GM18517 (cell line): ENCODE data around the gene SND1.
A peak's percentile ranks its signal among the peaks of the same experiment; 100 is the strongest.

Experiments
- ATAC-seq: cut with Tn5 transposase; IDR thresholded peaks from one replicate; pipeline ENCODE4 v1.9.1; 2021; ENCODE audit warnings: mild to moderate bottlenecking, moderate library complexity; ENCODE audit not compliant: unreplicated experiment

SND1 gene

DNA sequence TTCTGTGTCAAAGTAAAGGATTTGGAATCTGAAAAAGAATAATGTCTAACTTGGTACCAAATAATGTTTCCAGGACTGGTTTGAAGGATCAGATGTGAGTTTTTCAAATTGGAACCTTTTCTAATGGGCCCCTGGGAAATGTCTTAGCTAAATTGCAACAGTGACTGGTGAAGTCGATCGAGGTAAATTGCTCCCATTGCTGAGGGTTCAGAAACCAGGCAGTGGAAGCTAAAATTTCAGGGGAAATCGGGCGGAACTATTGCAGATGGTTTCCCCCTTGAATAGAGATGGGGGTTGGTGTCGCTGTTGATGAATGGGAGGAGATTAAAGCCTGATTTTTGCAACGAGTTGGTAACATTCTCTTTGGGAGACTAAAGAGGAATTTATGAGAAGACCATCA, 112.7 kb downstream of the SND1 start:
- no peak for ATAC-seq

DNA sequence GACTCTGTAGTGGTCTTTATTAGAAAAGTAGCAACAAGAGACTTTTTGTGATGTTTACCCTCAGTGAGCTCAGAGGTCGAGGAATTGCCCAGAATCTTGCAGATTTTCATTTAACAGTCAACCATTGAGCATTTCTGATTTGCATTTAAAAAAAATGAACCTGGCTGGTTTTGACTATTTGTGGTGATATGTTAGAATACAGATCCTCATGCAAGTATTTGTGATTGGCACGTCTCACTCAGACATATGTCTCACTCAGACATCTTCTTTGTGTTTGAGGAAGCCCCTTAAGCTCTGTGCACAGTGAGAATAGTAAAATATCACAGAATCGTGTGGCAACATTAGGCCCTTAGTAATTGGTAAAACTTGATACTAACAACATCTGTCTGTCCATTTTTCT, 113.2 kb downstream of the SND1 start:
- ATAC-seq, result no peak

DNA sequence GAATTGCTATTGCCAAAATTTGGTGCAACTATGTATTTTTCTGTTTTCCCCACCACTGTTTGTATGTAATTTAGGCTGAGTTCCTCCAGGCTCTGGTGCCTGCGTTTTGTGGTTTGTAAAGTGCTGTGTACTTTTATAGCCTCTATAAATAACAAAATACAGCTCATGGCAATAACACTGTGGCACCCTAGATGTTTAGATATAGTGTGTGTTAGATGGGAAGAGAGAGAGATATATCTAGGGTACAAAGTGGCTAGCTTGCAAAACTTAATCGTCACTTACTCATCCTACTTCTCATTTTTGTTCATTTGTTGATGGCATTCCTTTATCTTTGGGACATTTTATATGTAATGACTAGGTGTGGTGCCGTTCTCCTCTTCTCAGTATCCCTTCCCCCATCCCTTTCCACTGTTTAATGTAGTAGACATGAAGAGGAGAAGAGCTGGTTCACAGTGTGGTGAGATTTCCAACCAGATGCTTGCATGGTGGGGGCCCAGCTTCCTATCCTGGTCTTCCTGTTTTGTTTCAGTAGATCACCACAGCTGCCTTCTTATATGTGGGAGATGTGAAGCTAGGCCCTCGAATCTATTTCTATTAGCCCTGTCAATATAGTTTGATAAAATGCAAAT, 115.0 kb downstream of the SND1 start:
- no peak for ATAC-seq

DNA sequence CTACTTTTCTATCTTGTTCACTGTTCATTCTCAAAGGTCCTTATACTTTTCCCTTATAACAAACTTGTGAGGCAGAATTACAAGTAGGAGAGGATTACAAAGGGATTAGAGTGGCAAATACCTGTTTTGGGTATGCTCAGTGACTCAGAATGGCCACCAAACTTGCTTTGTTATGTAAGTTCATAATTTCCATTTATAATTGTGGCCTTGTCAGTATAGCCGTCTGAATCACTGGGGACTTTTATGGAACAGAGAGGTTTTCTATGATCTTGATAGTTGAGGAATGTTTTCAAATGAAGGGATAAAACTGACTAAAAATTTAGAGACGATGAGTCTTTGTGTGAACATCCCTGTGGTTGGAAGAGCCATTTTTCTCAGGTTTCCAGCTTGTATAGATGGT, 116.2 kb downstream of the SND1 start:
- ATAC-seq, result no peak

DNA sequence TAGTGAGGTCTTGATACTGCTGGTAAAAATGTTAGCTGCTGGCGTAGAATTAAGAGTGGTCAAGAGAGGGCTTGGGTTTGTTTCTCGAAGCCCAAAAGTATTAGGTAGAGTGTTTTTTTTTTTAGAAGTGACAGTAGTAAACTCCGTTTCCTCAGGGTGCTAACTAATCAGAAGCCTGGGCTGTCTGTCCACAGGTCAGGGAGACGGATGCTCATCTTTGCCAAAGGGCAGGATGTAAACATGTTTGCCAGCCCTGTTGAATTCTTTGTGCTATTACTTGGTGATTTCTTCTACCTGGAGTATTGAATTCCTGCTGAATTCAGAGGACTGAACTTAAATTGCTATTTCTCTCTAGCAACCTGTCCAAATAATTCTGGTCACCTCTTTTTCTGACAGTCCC, 117.1 kb downstream of the SND1 start:
- ATAC-seq, result no peak

DNA sequence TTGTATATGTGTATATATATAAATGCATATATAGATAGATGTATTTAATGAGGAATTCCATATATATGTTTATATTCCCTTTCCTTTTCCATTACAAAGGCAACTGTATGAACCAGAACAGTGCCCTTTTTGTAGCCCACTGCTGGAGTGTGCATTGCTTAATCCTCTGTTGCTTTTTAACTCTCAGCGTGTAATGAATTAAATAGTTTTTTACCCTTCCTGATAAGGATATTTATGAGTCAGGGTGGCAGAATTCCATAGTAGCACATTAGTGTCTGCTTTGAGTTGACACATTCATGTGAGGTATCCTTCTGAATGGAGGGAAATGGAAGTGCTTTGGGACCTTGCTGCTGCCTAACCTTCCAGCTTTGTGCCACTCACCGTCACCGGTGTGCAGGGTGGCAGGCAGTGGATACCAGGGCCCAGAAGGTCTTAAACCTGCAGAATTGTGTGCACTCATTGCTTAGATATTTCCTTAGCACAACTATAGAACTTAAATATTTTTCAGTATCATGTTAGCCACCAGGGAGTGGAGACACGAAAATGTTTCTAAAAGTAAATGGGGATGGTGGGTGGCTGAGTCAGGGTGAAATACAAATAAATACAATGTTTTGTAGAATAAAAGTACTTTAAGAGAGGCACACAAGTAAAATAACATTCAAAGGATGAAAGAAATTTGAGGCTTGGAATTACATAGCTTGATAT, 117.9 kb downstream of the SND1 start:
- ATAC-seq, result no peak

DNA sequence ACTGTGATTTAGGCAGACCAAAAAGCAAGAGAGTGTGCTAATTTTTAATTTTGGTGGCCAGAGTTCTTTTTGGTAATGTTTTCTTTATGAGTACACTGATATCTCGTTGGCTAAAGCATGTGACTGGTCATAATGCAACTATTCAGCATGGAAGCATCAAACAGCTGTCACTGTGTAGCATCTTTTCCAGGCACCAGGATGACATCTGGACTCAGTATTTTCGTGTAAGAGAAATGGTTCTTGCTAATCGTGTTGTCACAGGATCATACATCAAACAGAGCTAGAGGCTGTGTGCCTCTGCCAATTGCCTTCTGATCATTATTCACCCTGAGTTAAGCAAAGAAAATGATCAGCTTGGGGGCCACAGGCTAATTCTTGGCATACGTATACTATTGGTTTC, 118.9 kb downstream of the SND1 start:
- ATAC-seq, result no peak

DNA sequence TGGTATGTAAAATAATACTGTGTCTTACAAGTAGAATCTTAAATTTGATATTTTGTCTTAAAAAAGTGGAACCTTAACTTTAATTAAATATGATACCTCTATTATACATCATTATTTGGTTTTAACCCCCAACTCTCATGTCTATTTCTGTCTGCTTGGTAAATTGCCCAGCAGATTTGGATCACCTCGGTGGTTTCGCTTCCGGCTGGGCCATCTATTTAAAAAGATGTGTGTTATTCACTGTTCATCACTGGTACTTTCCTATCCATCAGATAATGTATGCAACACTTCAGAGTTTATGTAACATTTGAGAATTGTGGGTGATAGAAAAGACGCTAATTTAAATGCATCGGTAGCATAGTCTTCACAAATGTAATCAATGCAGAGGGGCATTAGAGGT, 119.7 kb downstream of the SND1 start:
- no peak for ATAC-seq

DNA sequence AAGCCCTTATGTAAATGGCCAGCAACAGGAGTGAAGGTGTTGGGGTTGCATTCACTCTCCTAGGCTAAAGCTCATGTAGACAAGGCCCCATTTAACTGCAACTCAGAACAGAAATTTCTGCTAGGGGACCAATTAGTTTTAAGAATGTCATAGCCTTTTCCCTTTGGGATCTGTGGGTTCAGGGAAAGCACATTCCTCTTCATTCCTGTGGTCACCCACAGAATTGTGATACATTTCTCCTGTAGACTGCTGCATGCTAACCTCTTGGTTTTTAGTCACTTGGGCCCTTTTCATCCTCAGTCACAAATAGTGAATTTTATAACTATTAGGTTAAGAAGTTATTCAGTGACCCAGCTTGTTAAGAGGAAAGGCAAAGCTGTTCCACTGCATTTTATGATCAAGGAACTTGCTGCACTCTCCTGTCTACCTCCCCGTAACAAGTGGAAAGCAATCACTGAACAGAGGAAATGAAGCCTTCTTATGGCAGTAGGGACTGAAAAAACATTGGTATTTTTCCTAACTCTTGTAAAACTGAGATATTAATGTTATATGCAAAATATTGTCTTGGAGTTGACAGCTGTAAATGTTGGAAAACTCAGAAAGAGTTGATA, 124.9 kb downstream of the SND1 start:
- ATAC-seq, result no peak

DNA sequence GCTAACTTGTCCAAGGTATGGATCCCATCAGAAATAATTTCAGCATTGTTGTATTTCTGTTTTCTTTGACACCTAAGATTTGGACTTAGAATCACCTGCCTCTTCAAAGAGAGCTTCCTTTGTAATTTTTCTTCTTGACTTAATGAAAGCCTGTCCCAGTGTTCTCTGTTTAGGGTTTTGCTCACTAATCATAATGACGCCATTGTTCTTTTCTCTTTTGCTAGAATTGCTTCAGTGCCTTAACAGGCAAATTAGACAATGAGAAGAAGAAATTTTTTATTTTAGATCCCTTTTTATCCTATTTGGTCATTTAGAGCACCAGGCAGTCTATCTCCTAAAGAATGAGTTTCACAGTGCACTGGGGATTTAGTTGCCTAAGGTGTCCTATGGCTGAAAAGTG, 128.5 kb downstream of the SND1 start:
- ATAC-seq, result no peak

DNA sequence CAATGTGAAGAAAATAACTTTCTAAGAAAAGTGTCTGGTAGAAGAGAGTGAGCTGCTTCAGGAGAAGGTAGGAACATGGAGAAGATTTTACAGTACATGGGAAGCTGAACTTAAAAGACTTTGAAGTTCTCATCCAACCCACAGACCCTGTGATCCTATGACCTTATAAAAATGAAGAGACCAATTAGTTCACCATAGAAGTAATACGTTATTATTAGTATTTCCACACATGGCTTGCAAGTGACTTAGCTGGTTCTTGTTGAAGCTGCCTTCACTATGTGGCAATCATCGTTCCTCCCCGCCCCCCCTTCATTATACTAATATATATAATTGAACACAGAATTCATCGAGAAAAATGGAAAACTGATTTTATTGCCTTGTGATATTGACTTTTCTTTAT, 129.1 kb downstream of the SND1 start:
- no peak for ATAC-seq

DNA sequence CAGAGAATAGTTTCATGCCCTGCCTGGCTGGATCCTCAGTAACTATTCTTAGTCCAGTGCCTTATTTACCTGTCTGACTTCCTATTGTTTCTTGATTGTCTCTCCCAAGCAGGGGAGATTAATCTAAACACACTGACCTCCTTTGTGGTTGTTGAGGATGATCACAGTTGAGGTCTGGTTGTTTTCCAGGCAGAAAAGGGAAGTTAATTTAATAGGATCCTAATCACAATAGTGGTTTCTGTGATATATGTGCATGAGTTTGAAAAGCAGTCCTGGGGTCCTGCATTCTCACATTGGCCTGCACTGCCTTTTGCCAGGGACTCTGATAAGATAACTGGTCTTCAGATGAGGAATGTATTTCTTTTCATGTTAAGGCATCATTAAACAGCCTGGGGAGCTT, 130.1 kb downstream of the SND1 start:
- ATAC-seq, result no peak

DNA sequence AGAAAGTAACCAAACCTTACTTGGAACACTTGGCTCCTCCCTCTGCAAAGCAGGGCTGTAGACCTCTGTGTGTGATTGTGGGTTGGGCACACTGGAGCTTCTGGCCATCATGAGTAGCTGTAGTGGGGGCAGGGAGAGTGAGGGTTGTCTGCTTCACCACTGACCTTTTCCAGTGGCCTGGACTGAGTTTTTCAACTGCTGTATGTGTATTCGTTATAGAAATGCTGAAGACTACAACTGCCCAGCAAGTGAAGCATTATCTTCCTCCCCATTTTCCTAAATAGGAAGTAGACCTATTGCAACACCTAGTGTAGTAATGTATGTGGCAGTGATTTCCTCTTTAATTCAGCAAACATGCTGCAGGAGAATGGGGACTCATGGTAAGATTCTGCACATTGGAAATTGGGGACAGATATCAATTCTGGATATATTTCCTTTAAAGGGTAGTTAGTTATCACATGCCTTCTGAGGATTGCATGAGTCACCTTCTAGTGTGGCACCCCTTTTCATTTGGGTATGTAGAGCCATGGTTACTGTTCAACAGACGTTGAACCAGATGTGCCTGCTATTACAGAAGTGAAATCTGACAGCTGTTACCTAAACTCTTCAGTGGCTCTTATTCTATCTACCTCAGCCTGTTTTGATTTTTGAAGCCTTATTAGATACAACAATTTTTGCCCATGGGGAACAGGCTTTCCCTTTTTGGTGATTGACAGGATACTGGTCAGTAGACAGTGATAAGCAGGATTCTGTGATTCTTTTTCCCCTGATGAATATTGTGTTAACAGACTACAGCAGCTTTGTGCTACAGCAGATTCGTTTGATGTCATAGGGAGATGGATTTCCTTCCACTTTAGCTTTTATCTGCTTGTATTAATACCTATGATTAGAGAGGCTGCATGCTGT, 130.9 kb downstream of the SND1 start:
- peak; percentile 87 for ATAC-seq

DNA sequence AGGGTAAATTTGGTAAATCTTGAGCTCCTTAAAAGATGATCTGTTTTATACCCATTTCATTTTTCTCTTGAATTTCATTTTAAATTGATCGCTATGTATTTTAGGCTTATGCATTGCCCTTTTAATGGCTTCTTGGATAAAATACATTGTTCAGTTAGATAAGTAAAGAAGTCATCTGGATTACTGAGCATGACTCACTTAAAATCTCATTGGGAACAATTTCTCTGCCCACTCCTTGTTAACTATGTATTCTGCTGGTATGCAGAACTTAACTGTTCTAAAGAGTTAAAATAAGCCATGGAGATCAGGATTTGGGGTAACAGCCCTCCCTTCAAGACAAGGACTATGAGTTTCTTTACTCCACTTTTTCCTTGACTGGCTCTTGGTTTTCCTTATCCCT, 134.2 kb downstream of the SND1 start:
- ATAC-seq, result no peak

DNA sequence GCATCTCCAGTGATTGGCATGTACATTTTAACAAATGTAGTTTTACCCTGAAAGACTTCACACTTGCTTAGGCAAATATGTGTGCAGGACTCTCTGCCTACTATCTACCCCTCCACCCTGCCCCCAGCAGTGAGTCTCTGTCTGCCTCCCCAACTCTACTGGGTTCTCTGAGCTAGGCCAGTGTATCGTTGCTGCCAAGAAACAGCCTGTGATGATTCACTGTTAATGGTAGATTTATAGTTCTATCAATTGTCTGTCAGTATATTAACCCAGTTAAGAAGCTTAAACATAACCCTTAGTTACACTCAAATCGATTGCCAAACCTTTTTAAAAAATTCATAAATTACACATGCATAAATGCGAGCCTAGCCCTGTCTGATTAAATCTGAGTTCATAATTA, 137.0 kb downstream of the SND1 start:
- no peak for ATAC-seq

DNA sequence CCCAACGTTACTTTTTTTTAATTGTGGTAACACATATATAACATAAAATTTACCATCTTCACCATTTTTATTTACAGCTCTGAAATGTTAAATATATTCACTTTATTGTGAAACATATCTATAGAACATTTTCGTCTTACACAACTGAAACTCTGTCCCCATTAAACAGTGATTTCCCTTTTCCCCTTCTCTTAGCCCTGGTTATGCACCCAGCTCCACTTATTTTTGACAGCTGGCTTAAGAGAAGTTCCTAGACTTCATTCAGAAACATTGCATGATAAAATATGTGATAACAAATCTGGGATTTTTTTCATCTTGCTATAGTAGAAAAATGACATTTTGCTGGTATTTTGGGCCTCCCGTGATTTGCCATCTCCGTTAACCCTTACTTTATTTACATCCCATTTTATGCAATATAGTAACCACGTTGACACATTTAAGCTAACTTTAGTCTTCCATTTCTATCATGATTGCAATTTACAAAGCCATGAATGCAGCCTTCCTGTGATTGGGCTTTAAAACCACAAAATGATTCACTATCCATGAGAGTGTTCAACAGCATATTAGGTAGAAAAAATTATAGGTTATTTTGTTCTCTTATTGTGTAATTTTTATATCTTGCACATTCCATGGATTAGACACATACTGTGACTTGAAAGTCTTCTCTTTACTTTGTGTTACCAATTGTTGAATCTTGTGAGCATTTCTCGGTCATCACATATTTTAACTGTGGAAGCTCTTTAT, 139.6 kb downstream of the SND1 start:
- ATAC-seq, result no peak

DNA sequence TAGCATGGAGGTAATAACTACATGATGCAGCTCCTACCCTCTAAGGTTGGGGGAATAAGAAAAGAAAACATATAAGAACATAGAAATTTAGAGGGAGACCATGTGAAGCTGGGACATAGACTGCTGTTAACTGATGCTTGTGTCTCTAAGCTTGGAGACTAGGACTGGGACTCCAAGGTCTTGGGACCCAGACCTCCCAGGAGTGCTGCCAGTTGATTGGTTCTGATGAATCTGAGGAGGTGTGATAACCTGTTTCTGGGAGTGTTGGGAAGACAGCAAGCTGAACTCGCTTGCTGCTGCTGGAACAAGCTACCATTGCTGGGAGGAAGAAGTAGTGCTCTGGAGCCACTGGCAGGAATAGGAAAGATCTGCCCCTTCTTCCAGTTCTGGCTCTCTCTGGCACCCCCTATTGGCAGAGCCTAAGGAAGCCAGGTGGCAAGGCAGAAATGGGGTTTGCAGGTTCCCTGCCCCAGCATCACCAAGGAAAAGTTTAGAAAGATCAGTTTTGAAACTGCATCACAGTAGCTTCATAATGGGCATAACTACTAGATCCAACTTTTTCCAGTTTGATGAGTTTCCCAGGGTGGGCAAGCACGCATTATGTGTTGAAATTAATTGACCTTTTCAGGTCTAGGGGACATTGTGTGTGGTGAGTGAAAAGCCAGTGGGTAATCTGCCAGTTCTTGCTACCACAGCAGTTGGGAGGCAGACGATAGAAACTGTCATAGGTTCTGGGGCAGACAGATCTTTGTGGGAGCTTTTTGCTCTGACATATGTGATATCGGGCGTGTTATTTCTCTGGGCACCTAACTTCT, 140.7 kb downstream of the SND1 start:
- no peak for ATAC-seq

DNA sequence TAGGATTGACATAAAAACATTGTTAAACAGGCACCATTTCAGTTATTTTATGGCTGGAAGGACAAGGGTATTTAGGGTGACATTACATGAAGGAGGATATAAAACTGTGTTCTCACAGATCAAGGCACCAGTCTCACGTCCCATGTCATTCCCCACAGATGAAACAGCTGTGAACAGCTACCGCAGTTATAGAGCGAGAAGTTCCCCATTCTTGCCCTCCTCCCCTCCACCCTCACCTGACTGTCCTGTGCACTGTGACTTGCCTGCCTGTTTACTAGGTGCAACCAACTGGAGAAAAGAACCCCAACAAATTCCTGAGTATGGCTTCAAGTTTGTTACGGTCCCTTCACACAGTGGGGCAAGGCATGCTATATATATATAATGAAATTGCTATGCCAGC, 141.6 kb downstream of the SND1 start:
- ATAC-seq, result no peak

DNA sequence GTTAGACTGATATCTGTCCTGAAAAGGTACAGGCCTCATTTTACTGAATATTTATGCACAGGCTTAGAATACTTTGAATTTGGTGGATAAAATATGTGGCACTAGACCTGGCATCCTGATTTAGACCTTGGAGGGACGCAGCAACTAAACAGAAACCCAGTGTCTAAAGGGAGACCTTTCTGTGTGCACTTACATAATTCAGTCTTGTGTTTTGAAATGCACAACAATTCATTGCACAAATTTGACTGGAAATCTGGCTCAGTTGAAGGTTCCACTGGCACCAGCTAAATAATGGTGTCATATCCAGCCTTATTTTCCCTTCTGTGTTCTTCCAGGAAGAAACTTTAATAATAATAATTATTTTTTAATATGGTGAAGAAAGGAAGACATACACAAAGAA, 142.1 kb downstream of the SND1 start:
- no peak for ATAC-seq

DNA sequence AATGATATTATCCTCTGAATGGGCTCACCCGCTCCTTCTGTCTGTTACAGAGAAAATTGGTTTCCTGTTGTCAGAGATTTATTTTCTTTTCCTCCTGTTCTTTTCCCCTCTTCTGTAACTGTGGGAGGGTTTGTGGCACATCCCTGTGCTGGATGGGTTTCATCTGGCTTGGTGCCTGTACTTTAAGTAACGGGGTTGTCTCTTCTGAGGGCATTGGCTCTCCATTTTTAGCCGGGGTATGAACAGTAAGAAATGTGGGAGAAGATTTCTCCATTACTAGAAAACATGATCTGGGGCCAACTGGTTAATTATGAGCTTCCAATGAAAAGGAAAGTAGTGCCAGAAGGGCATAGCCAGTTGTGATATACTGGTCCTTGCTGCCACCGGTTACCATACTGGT, 142.6 kb downstream of the SND1 start:
- ATAC-seq, result no peak
